MM.1S (cell line): ENCODE results near the gene NBAS.

ENCODE experiments used
- DNase-seq: peaks from one replicate; pipeline ENCODE4 v3.0.0-alpha.2; 2015
- H2AFZ ChIP-seq: fragments of 300-600 bp; sonication (generic); 2 replicates; pipeline ENCODE4 v1.6.0; 2016; ENCODE audit warnings: antibody characterized with exemption, low read length
- H3F3A ChIP-seq: fragments of 300-600 bp; sonication (generic); 2 replicates; pipeline ENCODE4 v1.6.1; 2016; ENCODE audit warnings: mild to moderate bottlenecking, antibody characterized with exemption, low read length, moderate library complexity, mixed read lengths; ENCODE audit not compliant: insufficient read depth
- H3K27ac ChIP-seq: fragments of 300-600 bp; sonication (generic); 2 replicates; pipeline ENCODE4 v1.5.1; 2016; ENCODE audit warnings: mild to moderate bottlenecking, low read length
- H3K27me3 ChIP-seq: fragments of 300-600 bp; sonication (generic); replicated peaks from 2 replicates; pipeline ENCODE4 v1.6.0; 2016; ENCODE audit warnings: low read length; ENCODE audit not compliant: insufficient read depth
- H3K36me3 ChIP-seq: fragments of 300-600 bp; sonication (generic); replicated peaks from 2 replicates; pipeline ENCODE4 v1.6.1; 2016; ENCODE audit warnings: mild to moderate bottlenecking, low read length, mixed read lengths; ENCODE audit not compliant: insufficient read depth
- H3K4me1 ChIP-seq: fragments of 300-600 bp; sonication (generic); 2 replicates; pipeline ENCODE4 v1.6.1; 2016; ENCODE audit warnings: low read length, mixed read lengths
- H3K4me2 ChIP-seq: fragments of 300-600 bp; sonication (generic); 2 replicates; pipeline ENCODE4 v1.6.0; 2016; ENCODE audit warnings: low read depth, low read length
- H3K4me3 ChIP-seq: fragments of 300-600 bp; sonication (generic); 2 replicates; pipeline ENCODE4 v1.5.1; 2016; ENCODE audit warnings: low read length, mixed read lengths
- H3K79me2 ChIP-seq: fragments of 300-600 bp; sonication (generic); 2 replicates; pipeline ENCODE4 v1.6.1; 2016; ENCODE audit warnings: mixed run types, low read length, mixed read lengths
- H3K9ac ChIP-seq: fragments of 300-600 bp; sonication (generic); 2 replicates; pipeline ENCODE4 v1.6.1; 2016; ENCODE audit warnings: low read length, mixed read lengths
- H3K9me2 ChIP-seq: fragments of 300-600 bp; sonication (generic); replicated peaks from 2 replicates; pipeline ENCODE4 v1.6.1; 2016; ENCODE audit warnings: mild to moderate bottlenecking, low read length, mixed read lengths; ENCODE audit not compliant: insufficient read depth
- H3K9me3 ChIP-seq: fragments of 300-600 bp; sonication (generic); replicated peaks from 2 replicates; pipeline ENCODE4 v1.6.1; 2016; ENCODE audit warnings: mild to moderate bottlenecking, low read length, mixed read lengths; ENCODE audit not compliant: insufficient read depth
- H4K20me1 ChIP-seq: fragments of 300-600 bp; sonication (generic); 2 replicates; pipeline ENCODE4 v1.6.1; 2016; ENCODE audit warnings: mild to moderate bottlenecking, low read length, moderate library complexity, mixed read lengths; ENCODE audit not compliant: insufficient read depth
- EZH2 ChIP-seq: fragments of 300-600 bp; sonication (generic); optimal IDR thresholded peaks from 2 replicates; pipeline ENCODE3; 2017; ENCODE audit warnings: low read depth, mild to moderate bottlenecking, antibody characterized with exemption, low read length, mixed read lengths
- EZH2phosphoT487 ChIP-seq: fragments of 300-600 bp; sonication (generic); IDR thresholded peaks from 2 replicates; pipeline ENCODE4 v1.6.1; 2018; ENCODE audit warnings: antibody characterized with exemption, low read length
- TF ChIP-seq, protein P1 (sequence below): fragments of 300-600 bp; sonication (generic); IDR thresholded peaks from 2 replicates; pipeline ENCODE4 v1.5.1; 2016; ENCODE audit warnings: antibody characterized with exemption, low read length, mixed read lengths

Gene NBAS

DNA sequence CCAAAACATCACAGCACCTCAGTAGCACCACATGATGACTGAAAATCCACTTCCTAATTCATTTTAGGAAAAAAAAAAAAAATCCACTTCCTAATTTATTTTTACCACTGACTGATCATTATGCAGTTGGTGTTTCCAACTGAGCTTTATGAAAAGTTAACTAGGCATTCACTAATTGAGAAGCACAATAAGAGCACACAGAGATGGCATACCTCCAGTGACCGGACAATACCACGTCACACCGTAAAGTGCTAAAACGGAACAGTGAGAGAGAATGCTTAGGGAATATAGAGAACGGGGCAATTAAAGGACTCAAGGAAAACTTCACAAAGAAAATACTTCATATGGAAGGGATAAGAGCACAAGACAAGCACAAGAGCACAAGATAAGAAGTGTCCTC is 212.5 kb downstream of the NBAS start:
- H3K79me2 ChIP-seq, result no peaks in the 10 kb centered on the region
- H3K9me3 ChIP-seq, result no peaks in the 10 kb centered on the region
- TF ChIP-seq EZH2, result no peak
- TF ChIP-seq, protein P1, sequence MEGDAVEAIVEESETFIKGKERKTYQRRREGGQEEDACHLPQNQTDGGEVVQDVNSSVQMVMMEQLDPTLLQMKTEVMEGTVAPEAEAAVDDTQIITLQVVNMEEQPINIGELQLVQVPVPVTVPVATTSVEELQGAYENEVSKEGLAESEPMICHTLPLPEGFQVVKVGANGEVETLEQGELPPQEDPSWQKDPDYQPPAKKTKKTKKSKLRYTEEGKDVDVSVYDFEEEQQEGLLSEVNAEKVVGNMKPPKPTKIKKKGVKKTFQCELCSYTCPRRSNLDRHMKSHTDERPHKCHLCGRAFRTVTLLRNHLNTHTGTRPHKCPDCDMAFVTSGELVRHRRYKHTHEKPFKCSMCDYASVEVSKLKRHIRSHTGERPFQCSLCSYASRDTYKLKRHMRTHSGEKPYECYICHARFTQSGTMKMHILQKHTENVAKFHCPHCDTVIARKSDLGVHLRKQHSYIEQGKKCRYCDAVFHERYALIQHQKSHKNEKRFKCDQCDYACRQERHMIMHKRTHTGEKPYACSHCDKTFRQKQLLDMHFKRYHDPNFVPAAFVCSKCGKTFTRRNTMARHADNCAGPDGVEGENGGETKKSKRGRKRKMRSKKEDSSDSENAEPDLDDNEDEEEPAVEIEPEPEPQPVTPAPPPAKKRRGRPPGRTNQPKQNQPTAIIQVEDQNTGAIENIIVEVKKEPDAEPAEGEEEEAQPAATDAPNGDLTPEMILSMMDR, result no peak
- no peak for TF ChIP-seq EZH2phosphoT487
- H3K9ac ChIP-seq, result no peak overlapping the region
- no peak for DNase-seq
- no peak overlapping the region for H2AFZ ChIP-seq
- no peaks in the 10 kb centered on the region for H3K27me3 ChIP-seq
- no peak overlapping the region for H3K27ac ChIP-seq
- H3K4me3 ChIP-seq, result no peak overlapping the region
- H3K4me1 ChIP-seq, result no peaks in the 10 kb centered on the region
- H3F3A ChIP-seq, result no peaks in the 10 kb centered on the region
- H3K9me2 ChIP-seq, result no peaks in the 10 kb centered on the region
- no peak overlapping the region for H3K4me2 ChIP-seq
- H3K36me3 ChIP-seq, result no peaks in the 10 kb centered on the region
- H4K20me1 ChIP-seq, result no peaks in the 10 kb centered on the region

GRCh38 chr2:15348045-15348444 is 213.1 kb downstream of the NBAS start:
- H3K27ac ChIP-seq, result no peak overlapping the region
- H3K36me3 ChIP-seq, result no peaks in the 10 kb centered on the region
- no peaks in the 10 kb centered on the region for H3K79me2 ChIP-seq

GRCh38 chr2:15346624-15347023 is 214.5 kb downstream of the NBAS start:
- no peak overlapping the region for H3K27ac ChIP-seq

More at GRCh38 chr2:15348045-15348444, 213.1 kb downstream of the NBAS start:
- Histone ChIP-seq H3K9me2 (no peaks in the 10 kb centered on the region), H3K27me3 (no peaks in the 10 kb centered on the region), H3K4me1 (no peaks in the 10 kb centered on the region), H3K9me3 (no peaks in the 10 kb centered on the region), H3F3A (no peaks in the 10 kb centered on the region), H3K4me3 (no peak overlapping the region), H4K20me1 (no peaks in the 10 kb centered on the region), H2AFZ (no peak overlapping the region), H3K4me2 (no peak overlapping the region), H3K9ac (no peak overlapping the region)
- no peak for TF ChIP-seq EZH2
- no peak for TF ChIP-seq EZH2phosphoT487
- TF ChIP-seq, protein P1, result no peak
- DNase-seq, result no peak

More at GRCh38 chr2:15346624-15347023, 214.5 kb downstream of the NBAS start:
- Histone ChIP-seq H3K9ac (no peak overlapping the region), H3K4me3 (no peak overlapping the region), H3K79me2 (no peaks in the 10 kb centered on the region), H3K27me3 (no peaks in the 10 kb centered on the region), H3K4me1 (no peaks in the 10 kb centered on the region), H3F3A (no peaks in the 10 kb centered on the region), H3K9me3 (no peaks in the 10 kb centered on the region), H3K36me3 (no peaks in the 10 kb centered on the region), H2AFZ (no peak overlapping the region), H3K4me2 (no peak overlapping the region), H3K9me2 (no peaks in the 10 kb centered on the region), H4K20me1 (no peaks in the 10 kb centered on the region)
- DNase-seq, result no peak
- TF ChIP-seq EZH2phosphoT487 (no peak), EZH2 (no peak)
- TF ChIP-seq, protein P1, result no peak
